GF-D8 (cell line): Measurements from ENCODE around the gene SLC2A9.
"Not testable (repeated sequence)": the region's sequence is repeated elsewhere in the genome, so short reads cannot be mapped to it uniquely, and the experiment has no call there.

Experiments used
- DNase-seq: peaks from one replicate; lab custom pipeline; 2025; lab: John Stamatoyannopoulos, UW

Gene SLC2A9

GRCh38 chr4:9996319-9997110 is 24.8 kb downstream of the SLC2A9 start:
- no peak for DNase-seq

- DNase-seq = no peak
Measured at GRCh38 chr4:9994246-9994847, 26.9 kb downstream of the SLC2A9 start.

GRCh38 chr4:9989918-9990635 is 31.2 kb downstream of the SLC2A9 start:
- DNase-seq = no peak

- no peak for DNase-seq
Measured at GRCh38 chr4:9988933-9989332, 32.4 kb downstream of the SLC2A9 start.

GRCh38 chr4:9988363-9988749 is 32.9 kb downstream of the SLC2A9 start:
- DNase-seq = no peak

GRCh38 chr4:9987749-9988362 is 33.4 kb downstream of the SLC2A9 start:
- no peak for DNase-seq

GRCh38 chr4:9984621-9985020 is 36.7 kb downstream of the SLC2A9 start:
- no peak for DNase-seq

GRCh38 chr4:9983211-9983610 is 38.1 kb downstream of the SLC2A9 start:
- DNase-seq = no peak

GRCh38 chr4:9981899-9982298 is 39.4 kb downstream of the SLC2A9 start:
- DNase-seq = not testable (repeated sequence)

- DNase-seq = no peak
Measured at GRCh38 chr4:9980898-9981297, 40.4 kb downstream of the SLC2A9 start.

GRCh38 chr4:9979101-9979701 is 42.1 kb downstream of the SLC2A9 start:
- DNase-seq = no peak

GRCh38 chr4:9977518-9978031 is 43.7 kb downstream of the SLC2A9 start:
- DNase-seq = no peak

- no peak for DNase-seq
Measured at GRCh38 chr4:9976781-9977180, 44.5 kb downstream of the SLC2A9 start.

- DNase-seq = no peak
Measured at GRCh38 chr4:9976293-9976692, 45.0 kb downstream of the SLC2A9 start.

GRCh38 chr4:9971711-9972110 is 49.6 kb downstream of the SLC2A9 start:
- no peak for DNase-seq

- no peak for DNase-seq
Measured at GRCh38 chr4:9970399-9971011, 50.8 kb downstream of the SLC2A9 start.

GRCh38 chr4:9969526-9970398 is 51.5 kb downstream of the SLC2A9 start:
- peak; percentile 43 for DNase-seq

GRCh38 chr4:9968472-9968871 is 52.8 kb downstream of the SLC2A9 start:
- no peak for DNase-seq

- no peak for DNase-seq
Measured at GRCh38 chr4:9964879-9965278, 56.4 kb downstream of the SLC2A9 start.

GRCh38 chr4:9963328-9963727 is 58.0 kb downstream of the SLC2A9 start:
- no peak for DNase-seq
